Smooth muscle cell (in vitro differentiated cells): ENCODE measurements around the gene IGSF3. TPM values are rescaled to one million over a fixed set of nuclear protein-coding genes. Genes with fewer than 3 reads are reported as not detected.

Experiments
- DNase-seq: peaks from one replicate; lab custom pipeline; 2025; ENCODE audit not compliant: unreplicated experiment; lab: John Stamatoyannopoulos, UW
- H2AFZ ChIP-seq: fragments of 200-600 bp; sonication (generic); 2 replicates; pipeline ENCODE4 v1.6.0; 2016; ENCODE audit warnings: antibody characterized with exemption, low read depth, mild to moderate bottlenecking
- H3F3A ChIP-seq: fragments of 200-600 bp; sonication (generic); 2 replicates; pipeline ENCODE4 v1.6.0; 2017; ENCODE audit warnings: antibody characterized with exemption, low read depth
- H3K27ac ChIP-seq: fragments of 200-600 bp; sonication (generic); 2 replicates; pipeline ENCODE4 v1.5.1; 2016; ENCODE audit warnings: low read depth, mild to moderate bottlenecking
- H3K27me3 ChIP-seq: fragments of 200-600 bp; sonication (generic); 2 replicates; pipeline ENCODE4 v1.6.1; 2016; ENCODE audit warnings: low read depth, mild to moderate bottlenecking
- H3K36me3 ChIP-seq: fragments of 200-600 bp; sonication (generic); 2 replicates; pipeline ENCODE4 v1.5.1; 2016; ENCODE audit warnings: low read depth
- H3K4me1 ChIP-seq: fragments of 200-600 bp; sonication (generic); 2 replicates; pipeline ENCODE4 v1.5.1; 2016; ENCODE audit warnings: low read depth
- H3K4me2 ChIP-seq: fragments of 200-600 bp; sonication (generic); 2 replicates; pipeline ENCODE4 v1.6.0; 2016; ENCODE audit warnings: mild to moderate bottlenecking
- H3K4me3 ChIP-seq: fragments of 200-600 bp; sonication (generic); 2 replicates; pipeline ENCODE4 v1.5.1; 2016; ENCODE audit warnings: mild to moderate bottlenecking
- H3K79me2 ChIP-seq: fragments of 200-600 bp; sonication (generic); 2 replicates; pipeline ENCODE4 v1.6.0; 2016; ENCODE audit warnings: low read depth, mild to moderate bottlenecking
- H3K9ac ChIP-seq: fragments of 200-600 bp; sonication (generic); 2 replicates; pipeline ENCODE4 v1.6.0; 2016; ENCODE audit warnings: low read depth
- H3K9me3 ChIP-seq: fragments of 200-600 bp; sonication (generic); replicated peaks from 2 replicates; pipeline ENCODE4 v1.5.1; 2016; ENCODE audit warnings: low read depth
- H4K20me1 ChIP-seq: fragments of 200-600 bp; sonication (generic); 2 replicates; pipeline ENCODE4 v1.6.0; 2016; ENCODE audit warnings: low read depth
- WGBS: methylation state at CpG from one replicate; pipeline ENCODE4 v1.1.7; 2016; ENCODE audit warnings: low lambda C conversion rate; 5-methylcytosine and 5-hydroxymethylcytosine counted together
- polyA plus RNA-seq: library from polyadenylated mRNA; unstranded; fragments of >200 nt; fragmentation: Nextera tagmentation; extraction: Ambion mirVana; gene quantifications from 2 replicates; pipeline ENCODE4 v1.2.1, GENCODE V29; 2016
- total RNA-seq: library from RNA; depleted of rRNA; stranded (reverse); fragments of >200 nt; gene quantifications from 2 replicates; pipeline ENCODE4 v1.2.3, GENCODE V29; 2014
- TF ChIP-seq, protein P1 (sequence below): fragments of 200-600 bp; sonication (generic); IDR thresholded peaks from 2 replicates; pipeline ENCODE4 v1.5.1; 2017; ENCODE audit warnings: borderline replicate concordance, mild to moderate bottlenecking, antibody characterized with exemption; ENCODE audit not compliant: insufficient read depth, poor library complexity, severe bottlenecking

Gene IGSF3
- total and polyA plus RNA-seq, 2 experiments from 2014 or later, result 11.9 to 28.4 TPM

DNA sequence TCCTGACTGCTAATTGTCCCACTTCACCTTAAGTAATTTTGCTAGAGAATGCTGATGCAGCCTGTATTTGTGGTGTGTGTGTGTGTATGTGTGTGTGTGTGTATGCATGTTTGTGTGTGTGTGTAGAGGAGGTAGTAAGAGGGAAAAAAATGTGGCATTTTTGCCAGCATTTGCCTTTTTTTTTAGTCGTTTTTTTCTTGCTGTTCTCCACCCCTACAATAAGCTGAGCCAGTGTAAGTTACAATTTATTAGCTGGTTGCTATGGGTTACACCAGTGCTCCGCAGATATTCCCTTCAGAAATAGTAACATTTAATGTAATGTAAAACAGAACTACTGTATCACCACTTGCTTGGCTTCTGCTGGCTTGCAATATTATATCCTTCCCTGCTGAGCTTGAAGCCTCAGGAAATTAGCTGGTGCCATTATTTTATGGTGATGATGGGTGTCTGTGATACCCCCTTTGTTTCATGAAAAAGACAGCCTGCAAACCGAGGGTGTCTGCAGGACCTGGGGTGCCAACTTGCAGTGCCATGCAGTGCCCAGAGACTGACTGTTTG, 23.4 kb upstream of the IGSF3 start:
- H3K4me2 ChIP-seq, result no peak overlapping the region
- no peak overlapping the region for H3K4me3 ChIP-seq
- no peaks in the 10 kb centered on the region for H3K79me2 ChIP-seq
- no peaks in the 10 kb centered on the region for H3F3A ChIP-seq
- WGBS, result 50% methylated on average over 3 of the region's 3 CpGs
- H3K4me1 ChIP-seq, result no peaks in the 10 kb centered on the region
- H4K20me1 ChIP-seq, result no peaks in the 10 kb centered on the region
- H3K9ac ChIP-seq, result no peak overlapping the region
- H3K9me3 ChIP-seq, result no peaks in the 10 kb centered on the region
- no peak for DNase-seq
- H3K27me3 ChIP-seq, result no peaks in the 10 kb centered on the region
- TF ChIP-seq, protein P1, sequence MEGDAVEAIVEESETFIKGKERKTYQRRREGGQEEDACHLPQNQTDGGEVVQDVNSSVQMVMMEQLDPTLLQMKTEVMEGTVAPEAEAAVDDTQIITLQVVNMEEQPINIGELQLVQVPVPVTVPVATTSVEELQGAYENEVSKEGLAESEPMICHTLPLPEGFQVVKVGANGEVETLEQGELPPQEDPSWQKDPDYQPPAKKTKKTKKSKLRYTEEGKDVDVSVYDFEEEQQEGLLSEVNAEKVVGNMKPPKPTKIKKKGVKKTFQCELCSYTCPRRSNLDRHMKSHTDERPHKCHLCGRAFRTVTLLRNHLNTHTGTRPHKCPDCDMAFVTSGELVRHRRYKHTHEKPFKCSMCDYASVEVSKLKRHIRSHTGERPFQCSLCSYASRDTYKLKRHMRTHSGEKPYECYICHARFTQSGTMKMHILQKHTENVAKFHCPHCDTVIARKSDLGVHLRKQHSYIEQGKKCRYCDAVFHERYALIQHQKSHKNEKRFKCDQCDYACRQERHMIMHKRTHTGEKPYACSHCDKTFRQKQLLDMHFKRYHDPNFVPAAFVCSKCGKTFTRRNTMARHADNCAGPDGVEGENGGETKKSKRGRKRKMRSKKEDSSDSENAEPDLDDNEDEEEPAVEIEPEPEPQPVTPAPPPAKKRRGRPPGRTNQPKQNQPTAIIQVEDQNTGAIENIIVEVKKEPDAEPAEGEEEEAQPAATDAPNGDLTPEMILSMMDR, result no peak
- H2AFZ ChIP-seq, result no peak overlapping the region
- H3K27ac ChIP-seq, result no peak overlapping the region
- no peaks in the 10 kb centered on the region for H3K36me3 ChIP-seq

DNA sequence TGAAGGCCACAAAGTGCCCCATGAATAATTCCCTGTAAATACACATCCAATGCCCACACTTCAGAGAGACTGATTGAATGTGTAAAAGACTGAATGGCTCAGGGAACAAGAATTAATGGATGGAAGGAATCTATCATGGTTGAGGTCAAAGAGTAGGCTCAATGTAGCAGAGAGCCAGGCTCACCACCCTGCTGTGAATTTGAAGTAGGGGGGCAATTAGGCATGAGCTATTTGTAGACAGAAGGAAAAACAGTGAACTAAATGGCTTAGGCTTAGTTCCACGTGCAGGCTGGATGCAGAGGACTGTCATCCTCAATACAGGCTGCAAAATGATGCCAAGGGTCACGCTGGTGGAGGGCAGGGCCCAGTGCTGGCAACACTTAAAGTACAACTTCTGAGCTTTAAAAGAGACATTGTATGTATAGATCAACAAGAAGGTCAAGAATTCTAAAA, 22.9 kb upstream of the IGSF3 start:
- H2AFZ ChIP-seq, result no peak overlapping the region
- H3K27ac ChIP-seq, result no peak overlapping the region
- TF ChIP-seq, protein P1, result no peak
- DNase-seq, result no peak
- no peak overlapping the region for H3K4me3 ChIP-seq
- no peaks in the 10 kb centered on the region for H3K36me3 ChIP-seq
- H3F3A ChIP-seq, result no peaks in the 10 kb centered on the region
- H3K4me1 ChIP-seq, result no peaks in the 10 kb centered on the region
- H3K4me2 ChIP-seq, result no peak overlapping the region
- H3K79me2 ChIP-seq, result no peaks in the 10 kb centered on the region
- 60% methylated on average over 2 of the region's 2 CpGs for WGBS
- H3K9ac ChIP-seq, result no peak overlapping the region
- no peaks in the 10 kb centered on the region for H3K27me3 ChIP-seq
- no peaks in the 10 kb centered on the region for H3K9me3 ChIP-seq
- no peaks in the 10 kb centered on the region for H4K20me1 ChIP-seq

DNA sequence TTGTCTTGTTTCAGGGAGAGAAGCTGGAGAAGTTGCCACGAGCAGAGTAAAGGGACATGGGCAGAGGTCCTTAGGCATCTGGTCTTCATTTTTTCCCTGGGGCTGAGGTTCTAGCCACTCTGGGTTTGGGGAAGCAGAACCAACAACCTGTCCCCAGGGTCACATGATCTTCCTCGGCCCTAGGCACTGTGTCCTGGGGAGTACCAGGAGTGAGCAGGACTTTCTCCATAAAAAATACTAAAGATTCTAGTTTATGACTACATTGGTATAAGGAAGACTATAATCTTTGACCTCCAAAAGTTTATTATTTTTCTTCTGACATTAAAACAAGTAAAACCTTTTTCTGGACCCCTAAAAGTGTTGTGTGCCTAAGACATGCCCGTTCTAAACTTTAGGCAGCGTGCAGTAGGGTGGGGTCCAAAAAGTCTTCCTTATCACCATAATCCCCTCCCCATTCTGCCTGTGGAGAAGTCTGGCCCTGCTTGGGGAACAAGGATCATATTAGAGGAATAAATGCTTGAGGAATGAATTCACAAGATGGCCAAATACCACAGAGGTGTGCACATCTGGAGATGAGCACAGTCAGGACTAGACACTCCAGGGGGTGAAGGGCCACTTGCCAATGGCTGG, 19.3 kb upstream of the IGSF3 start:
- no peak for DNase-seq
- Histone ChIP-seq H4K20me1 (no peaks in the 10 kb centered on the region), H3K9ac (no peak overlapping the region), H3F3A (no peaks in the 10 kb centered on the region), H3K27ac (peak overlapping the region; percentile 43), H3K4me2 (no peak overlapping the region), H3K4me1 (no peaks in the 10 kb centered on the region), H2AFZ (peak overlapping the region; percentile 79), H3K4me3 (no peak overlapping the region), H3K9me3 (no peaks in the 10 kb centered on the region), H3K36me3 (no peaks in the 10 kb centered on the region), H3K27me3 (no peaks in the 10 kb centered on the region), H3K79me2 (no peaks in the 10 kb centered on the region)
- TF ChIP-seq, protein P1, result no peak
- WGBS, result 73% methylated on average over 4 of the region's 4 CpGs

DNA sequence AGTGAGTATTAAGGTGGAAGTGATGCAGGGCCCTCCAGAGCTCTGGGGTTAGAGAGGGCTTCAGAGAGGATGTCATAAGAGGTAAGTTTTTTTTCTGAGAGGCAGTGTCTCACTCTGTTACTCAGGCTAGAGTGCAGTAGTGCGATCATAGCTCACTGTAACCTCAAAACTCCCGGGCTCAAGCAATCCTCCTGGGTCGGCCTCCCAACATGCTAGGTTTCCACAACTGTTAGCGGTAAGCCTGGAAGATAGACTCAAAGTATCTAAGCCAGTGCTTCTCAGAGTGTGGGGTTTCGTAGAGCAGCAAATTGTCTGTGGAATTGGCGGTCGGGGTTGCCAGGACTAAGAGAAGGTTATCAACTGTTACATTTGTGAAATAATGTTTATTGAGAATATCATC, 18.6 kb upstream of the IGSF3 start:
- TF ChIP-seq, protein P1, result no peak
- Histone ChIP-seq H4K20me1 (no peaks in the 10 kb centered on the region), H3K9ac (no peak overlapping the region), H3K79me2 (no peaks in the 10 kb centered on the region), H3K27me3 (no peaks in the 10 kb centered on the region), H3K4me3 (no peak overlapping the region), H3K4me1 (no peaks in the 10 kb centered on the region), H2AFZ (no peak overlapping the region), H3F3A (no peaks in the 10 kb centered on the region), H3K9me3 (no peaks in the 10 kb centered on the region), H3K36me3 (no peaks in the 10 kb centered on the region), H3K27ac (no peak overlapping the region), H3K4me2 (no peak overlapping the region)
- no peak for DNase-seq
- WGBS, result 92% methylated on average over 7 of the region's 7 CpGs
